NCI-H2107 treated with DMSO at 0.1 percent for 48 hours (cell line): ENCODE results near the gene ACAD10.

Experiments
- DNase-seq: peaks from one replicate; lab custom pipeline; 2025; ENCODE audit not compliant: unreplicated experiment; lab: John Stamatoyannopoulos, UW

ACAD10 gene

GRCh38 chr12:111775205-111776193 is 89.6 kb downstream of the ACAD10 start:
- DNase-seq: no peak

- DNase-seq: no peak
Measured at GRCh38 chr12:111776836-111777344, 91.0 kb downstream of the ACAD10 start.

DNA sequence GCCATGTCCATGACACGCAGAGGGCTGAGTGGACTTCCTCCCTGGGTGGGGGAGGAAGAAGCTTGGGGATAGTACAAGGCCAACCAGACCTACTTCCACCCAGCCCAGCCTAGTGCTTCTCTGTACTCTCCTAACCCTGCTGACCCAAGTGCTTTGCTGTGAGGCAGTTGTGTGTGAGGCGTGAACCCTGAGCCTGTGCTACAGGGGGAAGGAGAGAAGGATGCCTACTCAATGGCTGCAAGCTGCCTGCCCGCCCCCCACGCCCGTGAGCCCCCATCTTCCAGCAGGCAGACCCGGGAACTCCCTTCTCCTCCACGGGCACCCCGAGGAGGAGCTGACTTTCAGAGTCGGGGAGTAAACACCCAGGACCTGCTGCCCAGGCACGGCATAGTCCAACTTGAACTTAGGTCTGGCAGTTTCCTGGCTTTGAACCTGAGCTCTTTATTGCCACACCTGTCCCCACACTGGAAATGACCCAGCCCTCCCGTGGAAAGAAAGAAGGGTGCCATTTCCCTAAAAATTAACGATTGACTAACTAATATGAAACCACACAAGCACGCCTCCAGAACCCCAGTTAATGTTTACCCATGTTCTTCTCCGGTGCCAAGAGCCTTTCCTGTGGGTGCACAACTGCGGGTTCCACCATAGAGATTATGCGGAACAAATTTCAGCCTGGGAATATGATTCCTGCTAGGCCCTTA is 91.6 kb downstream of the ACAD10 start:
- DNase-seq: no peak

DNA sequence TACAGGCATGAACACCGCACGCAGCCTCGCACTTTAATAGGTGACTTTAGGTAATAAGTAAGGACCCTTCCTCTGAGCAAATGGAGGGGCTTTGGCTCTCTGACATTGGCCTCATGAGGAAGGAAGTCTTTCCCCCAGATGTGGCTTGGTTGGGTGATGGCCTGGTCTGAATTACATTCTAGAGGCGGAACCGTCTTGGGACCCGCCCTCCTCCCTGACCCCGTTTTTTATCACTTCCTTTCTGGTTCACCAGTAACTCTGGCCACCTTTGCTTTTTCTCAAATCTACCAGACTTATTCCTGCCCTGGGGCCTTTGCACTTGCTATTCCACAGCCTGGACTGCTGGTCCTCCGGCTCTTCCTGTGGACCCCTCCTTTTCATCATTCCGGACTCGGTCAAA is 94.3 kb downstream of the ACAD10 start:
- DNase-seq: no peak

- DNase-seq: no peak
Measured at GRCh38 chr12:111780615-111781014, 94.8 kb downstream of the ACAD10 start.

GRCh38 chr12:111781085-111781658 is 95.3 kb downstream of the ACAD10 start:
- DNase-seq: no peak

DNA sequence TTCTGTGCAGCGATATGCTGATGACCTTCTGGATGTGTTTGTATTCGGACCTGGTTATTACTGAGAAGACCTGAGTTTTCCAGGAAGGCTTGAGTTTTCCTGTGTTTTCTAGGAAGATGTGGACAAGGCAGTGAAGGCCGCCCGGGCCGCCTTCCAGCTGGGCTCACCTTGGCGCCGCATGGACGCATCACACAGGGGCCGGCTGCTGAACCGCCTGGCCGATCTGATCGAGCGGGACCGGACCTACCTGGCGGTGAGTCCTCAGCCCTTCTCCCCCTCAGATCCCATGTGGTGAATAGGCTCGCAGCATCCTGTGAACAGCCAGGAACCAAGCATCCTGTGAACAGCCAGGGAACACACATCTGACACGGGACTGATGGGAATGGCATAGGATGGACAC is 97.2 kb downstream of the ACAD10 start:
- no peak for DNase-seq

GRCh38 chr12:111784953-111785352 is 99.1 kb downstream of the ACAD10 start:
- DNase-seq: no peak

DNA sequence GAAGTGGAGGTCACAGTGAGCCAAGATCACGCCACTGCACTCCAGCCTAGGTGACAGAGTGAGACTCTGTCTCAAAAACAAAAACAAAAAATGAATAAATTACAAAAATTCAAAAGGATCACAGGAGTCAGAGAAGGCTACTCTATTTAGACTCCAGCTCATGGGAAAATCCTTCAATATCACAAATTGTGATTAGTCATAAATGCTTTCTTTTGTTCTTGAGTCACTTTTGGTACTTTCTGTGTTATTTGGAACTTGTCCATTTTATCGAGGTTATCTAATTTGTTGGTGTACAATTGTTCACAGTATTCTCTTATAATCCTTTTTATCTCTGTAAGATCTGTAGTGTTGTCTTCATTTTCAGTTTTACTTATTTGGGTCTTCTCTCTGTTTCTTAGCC is 99.8 kb downstream of the ACAD10 start:
- no peak for DNase-seq

GRCh38 chr12:111788178-111788654 is 102.4 kb downstream of the ACAD10 start:
- no peak for DNase-seq

DNA sequence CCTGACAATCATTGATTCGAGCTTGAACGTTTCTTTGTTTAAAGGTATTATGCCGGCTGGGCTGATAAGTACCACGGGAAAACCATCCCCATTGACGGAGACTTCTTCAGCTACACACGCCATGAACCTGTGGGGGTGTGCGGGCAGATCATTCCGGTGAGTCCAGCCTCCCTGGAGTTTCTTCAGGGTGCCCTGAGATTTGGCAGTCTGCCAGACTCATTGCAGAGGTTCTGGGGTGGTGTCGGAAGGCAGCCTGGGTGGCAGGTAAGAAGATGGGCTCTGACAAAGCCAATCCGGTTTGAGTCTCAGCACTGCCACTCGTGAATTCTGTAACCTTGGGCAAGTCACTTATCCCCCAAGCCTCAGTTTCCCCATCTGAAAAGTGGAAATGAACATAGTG is 103.9 kb downstream of the ACAD10 start:
- DNase-seq: no peak

DNA sequence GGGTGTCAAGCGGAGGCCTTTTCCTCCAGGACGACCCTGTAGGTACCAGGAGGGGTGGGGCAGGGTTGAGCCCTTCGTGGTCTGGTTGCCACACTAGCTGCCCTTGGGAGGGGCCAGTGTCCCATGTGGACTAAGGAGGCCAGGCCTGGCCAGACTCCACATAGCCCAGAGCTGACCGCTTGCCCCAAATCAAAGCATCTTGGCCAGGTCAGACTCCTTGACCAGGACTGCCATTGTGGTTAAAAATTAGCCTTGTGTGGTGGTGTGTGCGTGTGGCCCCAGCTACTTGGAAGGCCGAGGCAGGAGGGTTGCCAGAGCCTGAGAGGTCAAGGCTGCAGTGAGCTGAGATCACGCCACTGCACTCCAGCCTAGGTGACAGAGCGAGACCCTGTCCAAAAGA is 105.7 kb downstream of the ACAD10 start:
- no peak for DNase-seq

DNA sequence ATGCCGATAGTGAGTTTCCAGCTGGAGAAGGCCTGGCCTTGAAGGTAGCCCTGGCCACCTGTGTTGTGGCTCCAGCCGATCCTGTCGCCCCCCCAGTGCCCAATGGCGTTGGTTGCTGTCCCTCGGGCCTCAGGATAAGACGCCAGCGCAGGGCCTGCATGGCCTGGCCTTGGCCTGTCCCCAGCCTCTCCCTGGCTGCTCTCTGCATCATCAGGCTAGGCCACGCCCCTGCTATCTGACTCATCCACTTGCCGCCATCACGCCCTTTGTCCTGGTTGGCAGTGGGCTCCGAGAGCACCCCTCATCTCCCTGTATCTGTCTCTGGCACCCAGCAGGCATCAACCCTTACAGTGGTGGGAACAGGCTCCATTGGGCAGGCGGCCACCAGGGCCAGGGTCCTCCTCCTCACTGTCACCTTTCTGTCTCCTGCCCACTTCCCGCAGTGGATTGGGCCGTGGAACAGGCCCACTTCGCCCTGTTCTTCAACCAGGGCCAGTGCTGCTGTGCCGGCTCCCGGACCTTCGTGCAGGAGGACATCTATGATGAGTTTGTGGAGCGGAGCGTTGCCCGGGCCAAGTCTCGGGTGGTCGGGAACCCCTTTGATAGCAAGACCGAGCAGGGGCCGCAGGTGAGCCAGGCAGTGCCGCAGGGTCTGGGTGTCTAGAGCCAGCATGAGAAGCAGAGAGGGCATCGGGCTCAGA is 106.5 kb downstream of the ACAD10 start:
- no peak for DNase-seq

GRCh38 chr12:111792856-111793235 is 107.0 kb downstream of the ACAD10 start:
- DNase-seq: no peak

- no peak for DNase-seq
Measured at GRCh38 chr12:111798182-111798581, 112.3 kb downstream of the ACAD10 start.

GRCh38 chr12:111799758-111800157 is 113.9 kb downstream of the ACAD10 start:
- DNase-seq: no peak

GRCh38 chr12:111803038-111803626 is 117.3 kb downstream of the ACAD10 start:
- no peak for DNase-seq

DNA sequence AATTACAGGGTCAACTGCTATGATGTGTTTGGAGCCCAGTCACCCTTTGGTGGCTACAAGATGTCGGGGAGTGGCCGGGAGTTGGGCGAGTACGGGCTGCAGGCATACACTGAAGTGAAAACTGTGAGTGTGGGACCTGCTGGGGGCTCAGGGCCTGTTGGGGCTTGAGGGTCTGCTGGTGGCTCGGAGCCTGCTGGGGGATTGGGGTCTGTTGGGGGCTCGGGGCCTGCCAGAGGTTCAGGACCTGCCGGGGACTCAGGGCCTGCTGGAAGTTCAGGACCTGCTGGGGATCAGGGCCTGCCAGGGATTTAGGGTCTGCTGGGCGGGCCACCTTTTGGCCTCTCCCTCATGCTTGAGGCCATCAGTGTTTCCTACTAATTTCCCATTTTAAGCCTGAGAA is 118.0 kb downstream of the ACAD10 start:
- DNase-seq: no peak

DNA sequence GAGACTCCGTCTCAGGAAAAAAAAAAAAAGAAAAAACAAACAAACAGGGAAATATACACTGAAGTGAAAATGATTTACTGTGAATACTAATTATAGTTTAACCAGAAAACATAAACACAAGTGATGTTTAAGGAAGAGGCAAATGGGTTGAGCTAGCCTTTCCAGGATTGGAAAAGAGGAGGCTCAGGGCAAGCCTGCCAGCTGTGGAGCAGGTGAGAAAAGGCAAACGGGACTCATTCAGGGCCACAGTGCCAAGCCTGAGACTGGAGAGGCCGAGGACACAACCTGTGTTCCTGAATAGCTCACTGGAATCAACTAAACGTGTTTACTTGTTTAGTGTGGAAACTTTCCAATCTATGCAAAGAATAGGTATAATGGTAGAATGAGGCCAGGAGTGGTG is 120.5 kb downstream of the ACAD10 start:
- DNase-seq: no peak
